Parathyroid adenoma (tissue), 2 donors: ENCODE measurements around the gene KCNQ1OT1.

Experiments used
- H2AFZ ChIP-seq: fragments of 300-600 bp; sonication (generic); one replicate; pipeline ENCODE4 v1.7.0; 2017; ENCODE audit warnings: antibody characterized with exemption, mild to moderate bottlenecking
- H3K27ac ChIP-seq: fragments of 300-600 bp; sonication (generic); one replicate; pipeline ENCODE4 v1.7.0; 2017
- H3K27me3 ChIP-seq: fragments of 300-600 bp; sonication (generic); one replicate; pipeline ENCODE4 v1.7.0; 2017; ENCODE audit warnings: low read length; ENCODE audit not compliant: control insufficient read depth, insufficient read depth
- H3K36me3 ChIP-seq: fragments of 300-600 bp; sonication (generic); one replicate; pipeline ENCODE4 v1.7.0; 2017; ENCODE audit warnings: low read length; ENCODE audit not compliant: control insufficient read depth, insufficient read depth
- H3K4me1 ChIP-seq: fragments of 300-600 bp; sonication (generic); one replicate; pipeline ENCODE4 v1.7.0; 2017; ENCODE audit warnings: control low read depth
- H3K4me2 ChIP-seq: fragments of 300-600 bp; sonication (generic); one replicate; pipeline ENCODE4 v1.7.0; 2017; ENCODE audit warnings: low read length
- H3K4me3 ChIP-seq: fragments of 300-600 bp; sonication (generic); one replicate; pipeline ENCODE4 v1.7.0; 2017; ENCODE audit warnings: low read depth, low read length
- H3K79me2 ChIP-seq: fragments of 300-600 bp; sonication (generic); one replicate; pipeline ENCODE4 v1.7.0; 2017; ENCODE audit warnings: control low read depth
- H3K9ac ChIP-seq: fragments of 300-600 bp; sonication (generic); one replicate; pipeline ENCODE4 v1.7.0; 2017; ENCODE audit warnings: mild to moderate bottlenecking
- H3K9me3 ChIP-seq: fragments of 300-600 bp; sonication (generic); one replicate; pipeline ENCODE4 v1.7.0; 2017; ENCODE audit warnings: low read length; ENCODE audit not compliant: control insufficient read depth
- CTCF ChIP-seq: fragments of 300-600 bp; sonication (generic); IDR thresholded peaks from one replicate; pipeline ENCODE4 v1.7.0; 2017; ENCODE audit warnings: antibody characterized with exemption, mild to moderate bottlenecking
- donor health status: primary hyperparathyroidism.

The KCNQ1OT1 gene

DNA sequence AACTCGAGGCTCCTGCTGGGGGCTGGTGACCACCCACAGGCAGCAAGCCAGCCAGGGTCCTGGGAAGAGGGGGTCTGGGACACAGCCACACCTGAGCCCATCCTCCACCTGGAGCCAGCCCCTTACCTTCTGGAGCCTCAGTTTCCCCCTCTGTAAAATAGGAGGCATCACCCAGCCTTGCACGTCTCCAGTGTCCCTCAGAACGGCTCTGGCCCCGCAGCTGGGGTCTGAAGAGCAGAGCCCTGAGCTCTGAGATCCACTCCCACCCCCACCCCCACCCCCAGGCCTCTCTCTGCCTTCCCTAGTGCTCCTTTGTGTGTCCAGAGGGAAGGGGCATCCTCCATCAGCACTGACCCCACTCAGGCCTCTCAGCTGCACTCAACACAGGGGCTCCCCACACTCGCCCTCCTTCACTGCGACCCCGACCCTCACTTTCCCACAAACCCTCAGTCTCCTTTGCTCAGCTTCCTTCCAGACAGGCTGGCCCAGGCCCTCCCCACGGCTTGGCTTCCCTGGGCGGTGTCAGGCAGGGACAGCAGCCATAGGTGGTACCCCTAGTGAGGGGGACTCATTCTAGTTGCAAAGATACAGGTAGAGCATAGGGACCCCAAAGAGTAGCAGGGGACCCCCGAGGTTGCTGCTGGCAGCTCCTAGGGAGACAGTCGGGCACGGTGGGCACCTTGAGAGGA, 33.3 kb upstream of the KCNQ1OT1 start:
- H3K4me1 ChIP-seq, result no peaks in the 10 kb centered on the region
- H3K36me3 ChIP-seq, result no peaks in the 10 kb centered on the region
- no peaks in the 10 kb centered on the region for H3K79me2 ChIP-seq
- no peak overlapping the region for H2AFZ ChIP-seq
- H3K4me2 ChIP-seq, result no peak overlapping the region
- no peak overlapping the region for H3K9ac ChIP-seq
- TF ChIP-seq CTCF, result no peak
- no peaks in the 10 kb centered on the region for H3K9me3 ChIP-seq
- no peaks in the 10 kb centered on the region for H3K27me3 ChIP-seq
- no peak overlapping the region for H3K27ac ChIP-seq
- H3K4me3 ChIP-seq, result no peak overlapping the region

- H3K27ac ChIP-seq, result no peak overlapping the region
- TF ChIP-seq CTCF, result no peak
- H2AFZ ChIP-seq, result no peak overlapping the region
- no peaks in the 10 kb centered on the region for H3K79me2 ChIP-seq
- H3K4me3 ChIP-seq, result no peak overlapping the region
- H3K4me1 ChIP-seq, result no peaks in the 10 kb centered on the region
- no peak overlapping the region for H3K9ac ChIP-seq
- no peaks in the 10 kb centered on the region for H3K27me3 ChIP-seq
- no peaks in the 10 kb centered on the region for H3K9me3 ChIP-seq
- no peaks in the 10 kb centered on the region for H3K36me3 ChIP-seq
- no peak overlapping the region for H3K4me2 ChIP-seq
Observed at GRCh38 chr11:2732261-2732939, 32.6 kb upstream of the KCNQ1OT1 start.

- no peak for TF ChIP-seq CTCF
- no peaks in the 10 kb centered on the region for H3K9me3 ChIP-seq
- no peaks in the 10 kb centered on the region for H3K36me3 ChIP-seq
- H2AFZ ChIP-seq, result no peak overlapping the region
- no peak overlapping the region for H3K27ac ChIP-seq
- H3K9ac ChIP-seq, result no peak overlapping the region
- H3K4me1 ChIP-seq, result no peaks in the 10 kb centered on the region
- H3K4me3 ChIP-seq, result no peak overlapping the region
- H3K79me2 ChIP-seq, result no peaks in the 10 kb centered on the region
- H3K27me3 ChIP-seq, result no peaks in the 10 kb centered on the region
- H3K4me2 ChIP-seq, result no peak overlapping the region
Observed at GRCh38 chr11:2731130-2732125, 31.6 kb upstream of the KCNQ1OT1 start.

- H3K9ac ChIP-seq, result no peak overlapping the region
- no peak overlapping the region for H3K4me3 ChIP-seq
- no peaks in the 10 kb centered on the region for H3K9me3 ChIP-seq
- no peak overlapping the region for H2AFZ ChIP-seq
- no peak overlapping the region for H3K27ac ChIP-seq
- H3K36me3 ChIP-seq, result no peaks in the 10 kb centered on the region
- no peaks in the 10 kb centered on the region for H3K79me2 ChIP-seq
- no peak for TF ChIP-seq CTCF
- no peak overlapping the region for H3K4me2 ChIP-seq
- no peaks in the 10 kb centered on the region for H3K27me3 ChIP-seq
- H3K4me1 ChIP-seq, result no peaks in the 10 kb centered on the region
Observed at GRCh38 chr11:2730272-2731129, 30.7 kb upstream of the KCNQ1OT1 start.
